GM12891 (cell line): ENCODE data around the gene ITGB1BP1.

ENCODE experiments used
- PAX5 ChIP-seq: IDR thresholded peaks from 2 replicates; pipeline ENCODE4 v1.6.1; 2011; ENCODE audit warnings: low read length, moderate library complexity, mild to moderate bottlenecking; ENCODE audit not compliant: insufficient read depth, severe bottlenecking
- POLR2A ChIP-seq: IDR thresholded peaks from 2 replicates; pipeline ENCODE4 v1.6.1; 2011; ENCODE audit warnings: low read depth, low read length, control low read depth
- POLR2AphosphoS5 ChIP-seq: IDR thresholded peaks from 2 replicates; pipeline ENCODE4 v1.6.1; 2011; ENCODE audit warnings: low read depth, low read length, control low read depth
- SPI1 ChIP-seq: IDR thresholded peaks from 2 replicates; pipeline ENCODE4 v1.6.1; 2011; ENCODE audit warnings: low read depth, low read length, control low read depth
- TAF1 ChIP-seq: IDR thresholded peaks from 2 replicates; pipeline ENCODE4 v1.6.1; 2011; ENCODE audit warnings: low read depth, low read length, control low read depth

DNA sequence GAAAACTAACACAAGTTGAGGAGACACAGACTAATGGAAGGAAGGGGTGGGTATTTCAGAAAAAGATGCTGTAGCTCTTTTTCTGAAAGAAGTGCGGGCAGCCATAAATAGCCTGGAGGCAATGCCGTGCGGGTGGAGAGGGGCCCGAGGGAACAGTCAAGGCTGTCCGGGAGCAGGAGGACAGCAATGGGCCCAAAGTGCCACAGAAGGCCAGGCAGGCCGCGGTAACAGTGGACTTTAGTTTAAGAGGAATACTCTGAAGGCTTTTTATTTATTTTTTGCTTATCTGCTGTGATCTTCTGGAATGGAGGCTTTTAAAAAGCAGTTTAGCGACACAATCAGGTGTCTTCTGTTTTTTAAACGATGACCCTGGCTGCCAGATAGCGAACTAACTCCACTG is 2.8 kb downstream of the ITGB1BP1 start:
- TF ChIP-seq POLR2A: no peak
- no peak for TF ChIP-seq POLR2AphosphoS5
- TF ChIP-seq PAX5: no peak
- TF ChIP-seq TAF1: no peak
- no peak for TF ChIP-seq SPI1
